ENCODE measurements around the gene CLCN1. TPM values are rescaled to one million over a fixed set of nuclear protein-coding genes. Genes with fewer than 3 reads are reported as not detected.
A peak's percentile ranks its signal among the peaks of the same experiment; 100 is the strongest.

The CLCN1 gene
- total RNA-seq, 3 donors from 2014 or later (not counting 1 experiment from before 2014, with no cell fraction given) = 0.16 to 0.19 TPM; not detected in 1

DNA sequence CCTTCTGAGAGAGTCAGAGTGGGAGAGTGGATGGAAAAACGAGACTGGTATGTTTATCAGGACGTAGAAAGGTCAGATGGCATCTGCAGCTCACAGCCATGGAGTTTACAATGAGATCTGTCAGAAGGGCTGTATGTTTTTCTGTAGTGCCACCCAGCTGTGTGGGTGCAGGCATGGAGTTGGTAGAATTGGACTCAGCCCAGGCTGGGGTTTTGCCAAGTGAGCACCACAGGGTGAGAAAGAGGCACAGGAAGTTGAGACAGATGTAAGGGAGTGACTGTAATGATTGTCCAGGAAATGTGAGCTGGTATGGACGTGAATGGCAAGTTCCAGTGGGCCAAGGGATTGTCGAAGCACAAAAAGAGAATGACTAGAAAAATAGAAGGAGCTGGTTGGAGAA lies 56.2 kb downstream of the CLCN1 start:
- Mint-ChIP-seq H3K27ac (peak overlapping the region; percentile 76 to 80), H3K4me3 (peak overlapping the region; percentile 49), H3K27me3 (ENCODE audit: low read depth in 2 of 2) (no peaks in the 10 kb centered on the region), H3K4me1 (peaks cover 50 to 55% of the 10 kb centered on the region in 2 donors), H3K36me3 (no peaks in the 10 kb centered on the region), H3K9me3 (no peaks in the 10 kb centered on the region)
- peaks cover 57% of the 10 kb centered on the region for H3K4me1 ChIP-seq (ENCODE audit: control insufficient read depth, insufficient read depth, low read length)
- TF ChIP-seq, protein P1, sequence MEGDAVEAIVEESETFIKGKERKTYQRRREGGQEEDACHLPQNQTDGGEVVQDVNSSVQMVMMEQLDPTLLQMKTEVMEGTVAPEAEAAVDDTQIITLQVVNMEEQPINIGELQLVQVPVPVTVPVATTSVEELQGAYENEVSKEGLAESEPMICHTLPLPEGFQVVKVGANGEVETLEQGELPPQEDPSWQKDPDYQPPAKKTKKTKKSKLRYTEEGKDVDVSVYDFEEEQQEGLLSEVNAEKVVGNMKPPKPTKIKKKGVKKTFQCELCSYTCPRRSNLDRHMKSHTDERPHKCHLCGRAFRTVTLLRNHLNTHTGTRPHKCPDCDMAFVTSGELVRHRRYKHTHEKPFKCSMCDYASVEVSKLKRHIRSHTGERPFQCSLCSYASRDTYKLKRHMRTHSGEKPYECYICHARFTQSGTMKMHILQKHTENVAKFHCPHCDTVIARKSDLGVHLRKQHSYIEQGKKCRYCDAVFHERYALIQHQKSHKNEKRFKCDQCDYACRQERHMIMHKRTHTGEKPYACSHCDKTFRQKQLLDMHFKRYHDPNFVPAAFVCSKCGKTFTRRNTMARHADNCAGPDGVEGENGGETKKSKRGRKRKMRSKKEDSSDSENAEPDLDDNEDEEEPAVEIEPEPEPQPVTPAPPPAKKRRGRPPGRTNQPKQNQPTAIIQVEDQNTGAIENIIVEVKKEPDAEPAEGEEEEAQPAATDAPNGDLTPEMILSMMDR (IDR thresholded peaks at IDR 0.05) = no peak
- H3K36me3 ChIP-seq (ENCODE audit: control insufficient read depth, insufficient read depth, low read length) = no peaks in the 10 kb centered on the region
- DNase-seq (peak in 1 of 2 donors; percentile 73), ATAC-seq (peak; percentile 14 to 64 (median 52))
- intact Hi-C loops (cut with micrococcal nuclease) = loop anchor here (10.0 kb wide), 1 partner anchor 577 kb away; no protein-coding TSS in a partner anchor
- H3K4me3 ChIP-seq (ENCODE audit: low read length) = no peak overlapping the region
- no peaks in the 10 kb centered on the region for H3K9me3 ChIP-seq (ENCODE audit: control insufficient read depth, insufficient read depth, low read length)
- no peaks in the 10 kb centered on the region for H3K27me3 ChIP-seq (ENCODE audit: control insufficient read depth, insufficient read depth, low read length)
- WGBS (ENCODE audit: insufficient coverage) = 32% methylated on average over 4 of the region's 4 CpGs
- peak overlapping the region; percentile 28 for H3K27ac ChIP-seq (ENCODE audit: low read length)

DNA sequence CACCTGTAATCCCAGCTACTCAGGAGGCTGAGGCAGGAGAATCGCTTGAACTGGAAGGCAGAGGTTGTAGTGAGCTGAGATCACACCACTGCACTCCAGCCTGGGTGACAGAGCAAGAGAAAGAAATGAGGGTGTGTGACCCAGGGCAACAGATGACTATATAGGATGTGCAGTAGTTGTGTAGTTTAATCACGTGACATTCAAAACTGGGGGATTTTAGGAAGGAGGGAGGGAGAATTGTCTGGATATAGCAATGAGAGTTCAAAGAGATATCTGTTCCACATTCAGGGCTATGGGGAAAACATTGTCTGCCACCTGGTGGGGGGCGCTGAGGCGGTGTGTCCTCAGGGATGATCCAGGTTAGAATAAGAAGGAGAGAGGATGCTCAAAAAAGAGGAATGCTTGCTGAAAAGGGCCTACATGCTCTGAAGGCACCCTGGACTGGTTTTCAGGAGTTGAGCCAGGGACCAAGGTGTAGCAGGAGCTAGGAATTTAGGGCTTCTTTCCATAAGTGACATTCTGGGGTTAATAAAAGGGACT lies 57.4 kb downstream of the CLCN1 start:
- H3K36me3 ChIP-seq (ENCODE audit: control insufficient read depth, insufficient read depth, low read length) = no peaks in the 10 kb centered on the region
- Mint-ChIP-seq H3K27ac (peak overlapping the region; percentile 75 to 94), H3K4me3 (no peak overlapping the region), H3K27me3 (ENCODE audit: low read depth in 2 of 2) (no peaks in the 10 kb centered on the region), H3K4me1 (peaks cover 59 to 64% of the 10 kb centered on the region in 2 donors), H3K36me3 (no peaks in the 10 kb centered on the region), H3K9me3 (no peaks in the 10 kb centered on the region)
- DNase-seq (no peak), ATAC-seq (no peak)
- H3K27me3 ChIP-seq (ENCODE audit: control insufficient read depth, insufficient read depth, low read length) = no peaks in the 10 kb centered on the region
- no peak overlapping the region for H3K27ac ChIP-seq (ENCODE audit: low read length)
- H3K9me3 ChIP-seq (ENCODE audit: control insufficient read depth, insufficient read depth, low read length) = no peaks in the 10 kb centered on the region
- peaks cover 70% of the 10 kb centered on the region for H3K4me1 ChIP-seq (ENCODE audit: control insufficient read depth, insufficient read depth, low read length)
- 93% methylated on average over 4 of the region's 4 CpGs for WGBS (ENCODE audit: insufficient coverage)
- intact Hi-C loops (cut with micrococcal nuclease) = loop anchor here (10.0 kb wide), 1 partner anchor 579 kb away; no protein-coding TSS in a partner anchor
- no peak overlapping the region for H3K4me3 ChIP-seq (ENCODE audit: low read length)
- TF ChIP-seq, protein P1 (IDR thresholded peaks at IDR 0.05) = no peak

DNA sequence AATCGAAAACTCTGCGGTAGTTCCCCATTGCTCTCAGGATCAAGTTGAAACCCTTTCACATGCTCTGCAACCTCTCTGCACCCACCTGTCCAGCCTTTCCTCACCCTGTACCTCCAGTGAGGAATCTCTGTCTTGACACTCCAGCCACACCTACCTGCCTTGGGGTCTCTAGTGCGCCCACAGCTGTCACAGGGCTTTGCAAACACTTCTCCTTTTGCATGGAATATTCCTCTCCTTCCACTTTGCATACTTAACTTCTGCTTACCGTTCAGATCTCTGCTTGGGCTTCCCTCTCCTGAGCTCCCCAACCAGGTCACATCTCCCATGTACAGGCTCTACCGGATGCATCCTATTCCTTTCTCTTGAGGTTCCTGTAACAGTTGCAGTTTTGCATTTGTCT lies 58.6 kb downstream of the CLCN1 start:
- Histone ChIP-seq H3K9me3 (ENCODE audit: control insufficient read depth, insufficient read depth, low read length) (no peaks in the 10 kb centered on the region), H3K36me3 (ENCODE audit: control insufficient read depth, insufficient read depth, low read length) (no peaks in the 10 kb centered on the region), H3K4me3 (ENCODE audit: low read length) (no peak overlapping the region), H3K27me3 (ENCODE audit: control insufficient read depth, insufficient read depth, low read length) (no peaks in the 10 kb centered on the region), H3K27ac (ENCODE audit: low read length) (peak overlapping the region; percentile 85), H3K4me1 (ENCODE audit: control insufficient read depth, insufficient read depth, low read length) (peaks cover 82% of the 10 kb centered on the region)
- H3K36me3 Mint-ChIP-seq = no peaks in the 10 kb centered on the region
- peaks cover 71 to 76% of the 10 kb centered on the region in 2 donors for H3K4me1 Mint-ChIP-seq
- peak overlapping the region; percentile 75 to 94 for H3K27ac Mint-ChIP-seq
- ATAC-seq (no peak), DNase-seq (no peak)
- H3K4me3 Mint-ChIP-seq = no peak overlapping the region
- 78% methylated on average over 5 of the region's 5 CpGs for WGBS (ENCODE audit: insufficient coverage)
- TF ChIP-seq, protein P1 (IDR thresholded peaks at IDR 0.05) = no peak
- no peaks in the 10 kb centered on the region for H3K27me3 Mint-ChIP-seq (ENCODE audit: low read depth in 2 of 2)
- intact Hi-C loops (cut with micrococcal nuclease) = loop anchor here (10.0 kb wide), 1 partner anchor 580 kb away; no protein-coding TSS in a partner anchor
- H3K9me3 Mint-ChIP-seq = no peaks in the 10 kb centered on the region
